NCI-H446 (cell line): ENCODE results near the gene SYMPK.

ENCODE experiments used
- DNase-seq, 2 experiments: peaks; one replicate each; lab custom pipeline; 2025; lab: John Stamatoyannopoulos, UW

SYMPK gene

DNA sequence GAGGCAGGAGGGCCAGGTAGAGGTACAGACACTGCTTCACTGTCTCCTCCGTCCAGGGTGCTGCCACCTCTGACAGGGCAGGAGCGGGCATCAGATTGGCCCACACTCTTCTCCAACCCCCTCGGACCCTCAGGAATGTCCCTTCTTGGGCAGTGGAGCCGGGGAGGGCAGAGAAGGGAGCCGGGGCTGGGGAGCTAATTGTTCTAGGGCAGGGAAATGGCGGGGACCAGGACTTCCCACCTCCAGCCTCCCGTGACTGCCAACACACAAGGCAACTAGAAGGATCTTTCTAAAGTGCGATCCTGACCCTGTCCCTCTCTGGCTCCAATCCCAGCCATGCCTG lies 37.7 kb downstream of the SYMPK start:
- DNase-seq = no peak

DNA sequence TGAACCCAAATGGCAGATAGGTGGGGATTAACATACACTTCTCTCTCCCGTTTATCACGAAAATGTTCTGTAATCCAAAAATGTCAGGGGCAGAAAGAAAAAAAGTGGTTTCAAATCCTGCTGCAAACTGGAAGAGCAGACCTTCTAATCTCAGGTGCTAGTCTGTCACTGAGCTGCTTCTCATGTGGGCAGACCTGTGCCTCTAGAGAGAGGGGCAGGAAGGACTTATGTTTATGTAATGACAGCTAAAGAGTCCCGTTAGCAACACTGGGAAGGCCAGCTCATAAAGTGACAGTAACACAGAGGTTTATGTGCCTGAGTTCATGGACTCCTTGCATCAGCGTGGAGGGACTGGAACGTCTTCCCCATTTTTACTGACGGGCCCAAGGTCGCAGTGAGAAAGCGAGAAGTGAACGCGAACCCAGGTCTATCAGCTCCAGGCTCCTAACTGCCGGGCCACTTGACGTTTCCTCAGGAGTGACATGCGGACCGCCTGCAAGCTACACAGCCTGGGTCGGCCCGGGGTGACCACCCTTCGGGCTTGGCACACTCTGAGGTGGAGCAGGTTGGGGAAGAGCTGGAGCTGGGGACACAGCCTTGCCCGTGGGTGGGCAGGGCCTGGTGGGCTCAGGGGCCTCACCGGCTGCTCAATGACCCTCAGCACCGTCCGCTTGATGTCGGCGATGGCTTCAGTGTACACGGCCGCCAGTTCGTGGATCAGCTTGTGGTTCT lies 38.2 kb downstream of the SYMPK start:
- no peak for DNase-seq

DNA sequence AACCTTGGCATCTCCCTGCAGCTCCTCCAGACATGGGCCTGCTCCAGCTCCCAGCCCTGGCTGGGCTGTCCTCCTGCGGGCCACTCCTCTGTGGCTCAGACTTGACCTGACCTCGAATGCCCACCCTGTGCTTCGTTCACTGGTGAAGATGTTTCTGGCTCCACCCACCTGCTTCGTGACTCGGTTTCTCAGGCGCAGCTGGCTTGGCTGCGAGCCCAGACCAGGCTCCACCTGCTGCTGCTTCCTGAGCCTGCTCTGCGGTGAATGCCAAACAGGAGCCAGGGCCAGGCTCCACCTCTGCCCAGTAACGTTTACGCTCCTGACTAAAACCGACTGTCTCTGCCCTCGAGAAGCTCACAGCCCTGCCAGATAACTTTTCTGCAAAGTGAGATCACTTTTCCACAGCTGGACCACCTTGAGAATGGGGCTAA lies 38.9 kb downstream of the SYMPK start:
- no peak for DNase-seq

DNA sequence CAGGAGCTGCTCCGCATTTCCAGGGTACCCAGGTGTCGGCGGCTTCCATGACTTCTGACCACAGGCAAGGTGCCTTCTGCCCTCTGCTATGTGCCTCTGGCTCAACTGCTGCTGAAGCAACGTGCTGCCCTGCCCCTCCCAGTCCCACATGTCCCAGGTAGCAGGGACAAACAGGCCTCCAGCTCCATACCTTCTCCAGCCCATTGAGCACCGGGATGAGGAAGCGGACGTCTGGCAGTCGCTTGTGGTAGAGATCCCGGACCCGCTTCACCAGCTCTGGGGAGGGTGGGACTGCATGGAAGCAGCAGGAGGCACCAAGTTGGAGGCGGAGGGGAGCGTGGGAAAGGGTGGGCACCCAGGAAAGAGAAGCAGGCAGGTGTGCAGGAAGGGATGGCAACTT lies 39.8 kb downstream of the SYMPK start:
- no peak for DNase-seq

DNA sequence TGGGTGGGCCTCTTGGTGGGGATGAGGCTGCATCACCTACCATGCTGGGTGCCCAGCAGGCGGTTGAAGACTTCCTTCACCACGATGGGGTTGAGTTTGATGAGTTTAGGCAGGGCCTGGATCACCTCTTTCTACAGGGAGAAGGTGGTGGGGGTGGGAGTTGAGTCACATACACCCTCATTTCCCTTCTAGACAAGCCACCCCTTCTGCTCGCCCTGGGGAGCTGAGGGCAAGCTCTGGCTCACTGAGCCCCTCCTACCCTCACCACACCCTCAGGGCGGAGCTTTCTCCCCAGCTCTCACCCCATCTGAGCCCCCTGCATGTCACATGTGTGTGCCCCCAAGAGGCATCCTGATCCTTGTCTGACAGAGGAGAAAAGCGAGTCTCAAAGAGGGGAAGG lies 40.2 kb downstream of the SYMPK start:
- no peak for DNase-seq

DNA sequence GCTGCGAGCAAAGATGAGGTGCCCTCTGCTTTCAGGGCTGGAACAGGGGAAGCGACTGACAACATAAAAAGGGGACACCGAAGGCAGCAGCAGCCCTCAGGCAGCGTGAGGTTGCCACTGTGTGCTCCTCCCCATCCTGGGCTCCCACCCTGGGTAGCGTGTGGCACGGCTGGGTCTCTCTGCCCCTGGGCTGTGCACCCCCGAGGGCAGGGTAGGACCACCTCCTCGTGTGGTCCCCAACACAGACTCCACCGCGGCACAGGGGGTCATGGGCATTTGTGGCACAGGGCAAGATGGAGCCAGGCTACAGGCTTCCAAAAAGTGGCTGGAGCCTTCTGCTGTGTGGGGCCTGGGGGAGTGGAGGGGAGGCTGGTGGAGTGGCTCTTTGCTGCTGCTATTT lies 41.4 kb downstream of the SYMPK start:
- no peak for DNase-seq

DNA sequence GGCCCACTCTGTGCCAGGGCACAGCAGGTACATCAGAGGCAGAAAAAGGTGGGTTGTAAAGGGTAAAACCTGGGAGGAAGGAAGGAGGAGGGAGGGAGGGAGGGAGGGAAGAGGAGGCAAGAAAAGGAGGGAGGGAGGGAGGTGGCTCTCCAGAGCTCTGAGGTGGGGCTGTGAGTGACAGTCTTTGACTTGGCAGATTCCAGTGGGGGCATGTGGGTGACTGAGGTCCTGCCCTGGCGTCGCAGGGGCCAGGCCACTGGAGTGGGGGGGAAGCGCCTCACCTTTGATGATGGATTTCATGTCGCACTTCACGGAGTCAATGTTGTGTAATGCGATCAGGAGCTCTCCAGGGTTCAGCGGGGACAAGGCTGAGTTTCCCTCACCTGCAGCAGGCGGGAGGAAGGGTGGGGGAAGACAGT lies 41.8 kb downstream of the SYMPK start:
- no peak for DNase-seq

DNA sequence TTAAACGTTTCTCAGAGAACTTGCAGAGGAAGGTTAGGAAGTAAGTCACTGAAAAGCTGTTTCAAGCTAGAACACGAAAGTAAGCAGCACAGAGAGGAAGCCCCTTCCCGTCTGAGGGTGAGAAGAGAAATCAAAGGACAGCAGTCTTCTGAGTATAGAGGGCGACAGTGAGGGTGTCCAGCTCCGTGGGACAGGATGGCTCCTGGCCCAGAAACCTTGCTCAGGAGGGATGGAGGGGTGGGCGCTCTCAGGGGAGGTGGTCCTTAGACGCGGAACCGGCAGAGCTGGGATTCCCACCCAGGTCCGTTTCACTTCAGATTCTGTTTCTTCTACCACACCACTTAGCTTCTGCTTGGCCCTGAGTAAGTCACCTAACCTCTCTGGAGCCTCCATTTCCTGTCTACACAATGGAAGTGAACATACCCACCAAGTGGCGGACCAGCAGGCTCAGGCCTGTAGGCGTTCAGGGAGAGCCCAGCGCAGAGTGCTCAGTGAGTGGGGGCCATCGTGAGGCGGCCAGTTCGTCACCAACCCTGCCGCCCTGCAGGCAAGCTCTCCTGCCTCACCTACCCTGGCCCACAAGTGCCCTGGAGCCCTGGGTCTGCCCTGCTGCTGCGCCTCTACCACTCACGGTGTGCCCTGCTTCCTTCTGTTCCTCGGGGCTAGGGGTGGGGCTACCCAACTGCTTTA lies 42.4 kb downstream of the SYMPK start:
- DNase-seq = no peak

DNA sequence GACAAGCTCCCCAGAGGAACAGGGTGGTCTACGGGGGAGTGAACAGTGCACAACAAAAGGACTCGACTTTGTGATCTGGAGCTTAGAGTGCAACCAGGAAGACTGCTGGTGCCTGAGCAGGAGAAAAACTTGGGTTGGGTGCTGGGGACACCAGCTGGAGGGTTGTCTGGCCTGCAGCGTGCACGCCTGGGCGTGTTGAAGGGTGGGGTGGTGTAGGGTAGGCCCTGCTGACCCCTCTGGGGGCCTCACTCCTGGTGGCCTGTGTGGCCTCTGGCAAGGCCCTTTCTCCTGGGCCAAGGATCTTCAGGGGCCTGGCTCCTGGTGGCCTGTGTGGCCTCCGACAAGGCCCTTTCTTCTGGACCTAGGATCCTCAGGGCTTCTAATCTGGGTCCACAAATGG lies 43.2 kb downstream of the SYMPK start:
- no peak for DNase-seq

DNA sequence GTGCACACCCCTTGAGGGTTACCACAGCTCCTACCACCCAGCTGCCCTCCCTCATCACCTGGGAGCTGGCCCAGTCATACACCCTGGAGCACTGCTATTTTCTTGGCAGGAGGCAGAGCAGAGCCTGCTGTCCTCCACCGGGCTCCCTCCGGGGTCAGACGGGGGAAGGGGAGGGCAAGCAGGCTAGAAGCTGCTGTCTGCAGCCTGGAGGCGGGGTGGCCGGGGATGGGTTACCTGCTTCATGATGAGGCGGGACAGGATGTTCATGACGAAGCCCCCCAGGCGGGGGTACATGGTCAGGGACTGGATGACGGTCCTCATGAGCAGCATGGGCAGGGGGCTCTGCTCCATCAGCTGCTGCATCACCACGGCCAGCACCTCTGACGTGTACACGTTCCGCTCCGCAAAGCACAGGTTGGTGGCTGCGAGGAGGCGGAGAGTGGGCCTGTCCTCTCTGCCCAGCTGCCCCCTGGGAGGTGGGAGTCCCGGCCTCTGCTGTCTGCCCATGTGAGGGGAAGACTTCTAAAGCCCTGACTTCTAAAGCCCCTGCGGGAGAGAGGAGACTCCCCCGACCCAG lies 45.1 kb downstream of the SYMPK start:
- no peak for DNase-seq

DNA sequence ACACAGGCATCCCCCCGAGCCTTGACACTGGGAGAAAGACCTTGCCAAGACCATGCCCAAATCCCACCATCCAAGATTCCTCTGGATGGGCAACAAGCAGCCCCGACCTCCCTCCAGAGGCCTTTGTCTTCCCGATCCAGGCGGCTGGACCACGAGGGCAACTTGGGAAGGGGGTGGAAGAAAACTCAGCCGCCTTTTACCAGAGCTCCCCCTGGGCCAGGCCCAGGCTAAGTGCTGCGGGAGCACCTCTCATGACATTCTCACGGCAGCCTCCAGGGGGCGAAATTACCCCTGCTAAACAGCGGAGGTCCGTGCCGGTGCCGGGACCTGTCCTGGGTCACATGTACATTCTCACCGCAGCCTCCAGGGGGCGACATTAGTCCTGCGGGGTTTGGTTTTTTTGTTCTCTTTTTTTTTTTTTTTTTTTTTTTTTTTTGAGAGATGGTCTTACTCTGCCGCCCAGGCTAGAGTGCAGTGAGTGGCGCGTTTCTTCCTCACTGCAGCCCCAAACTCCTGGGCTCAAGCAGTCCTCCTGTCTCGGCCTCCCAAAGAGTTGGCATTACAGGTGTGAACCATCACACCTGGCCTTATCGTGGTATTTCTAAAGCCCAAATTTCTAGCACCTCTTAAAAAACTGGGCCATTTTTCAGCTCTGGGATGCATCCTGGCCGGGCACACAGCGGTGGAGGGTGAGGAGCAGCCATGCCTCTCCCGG lies 45.8 kb downstream of the SYMPK start:
- peak; percentile 91 to 94 for DNase-seq

DNA sequence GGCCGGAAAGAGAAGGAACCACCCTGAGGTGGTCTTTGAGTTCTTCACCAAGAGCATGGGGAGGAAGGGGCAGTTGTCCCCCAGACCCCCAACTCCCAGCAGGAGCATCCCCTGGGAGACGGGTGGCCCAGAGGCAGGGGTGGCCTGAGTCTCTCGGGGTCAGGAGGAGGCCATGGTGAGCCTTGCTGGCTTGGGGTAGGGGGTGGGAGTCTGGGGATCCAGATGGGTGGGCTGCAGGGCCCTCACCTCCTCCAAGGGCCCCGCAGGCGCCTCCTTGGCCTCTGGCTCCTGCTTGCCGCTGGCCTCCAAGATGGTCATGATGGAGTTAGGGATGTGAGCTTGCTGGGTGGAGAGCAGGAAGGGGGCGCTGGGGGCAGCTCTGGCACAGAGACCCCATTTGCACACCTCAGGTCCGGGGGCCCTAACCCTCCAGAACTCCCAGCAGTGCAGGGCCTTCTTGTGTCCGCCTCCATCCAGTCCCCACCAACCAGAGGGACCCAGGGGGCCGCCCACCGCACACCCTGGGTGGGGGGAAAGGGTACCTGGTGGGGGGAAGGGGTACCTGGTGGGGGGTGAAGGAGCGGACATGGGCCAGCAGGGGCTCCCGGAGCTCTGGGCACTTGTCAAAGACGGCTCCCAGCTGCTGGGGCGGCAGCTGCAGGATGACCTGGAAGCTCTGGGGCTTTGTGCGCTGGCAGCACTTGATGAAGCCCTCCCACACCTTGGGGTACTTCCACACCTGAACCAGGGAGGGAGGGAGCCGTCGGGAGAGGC lies 46.5 kb downstream of the SYMPK start:
- DNase-seq = no peak

DNA sequence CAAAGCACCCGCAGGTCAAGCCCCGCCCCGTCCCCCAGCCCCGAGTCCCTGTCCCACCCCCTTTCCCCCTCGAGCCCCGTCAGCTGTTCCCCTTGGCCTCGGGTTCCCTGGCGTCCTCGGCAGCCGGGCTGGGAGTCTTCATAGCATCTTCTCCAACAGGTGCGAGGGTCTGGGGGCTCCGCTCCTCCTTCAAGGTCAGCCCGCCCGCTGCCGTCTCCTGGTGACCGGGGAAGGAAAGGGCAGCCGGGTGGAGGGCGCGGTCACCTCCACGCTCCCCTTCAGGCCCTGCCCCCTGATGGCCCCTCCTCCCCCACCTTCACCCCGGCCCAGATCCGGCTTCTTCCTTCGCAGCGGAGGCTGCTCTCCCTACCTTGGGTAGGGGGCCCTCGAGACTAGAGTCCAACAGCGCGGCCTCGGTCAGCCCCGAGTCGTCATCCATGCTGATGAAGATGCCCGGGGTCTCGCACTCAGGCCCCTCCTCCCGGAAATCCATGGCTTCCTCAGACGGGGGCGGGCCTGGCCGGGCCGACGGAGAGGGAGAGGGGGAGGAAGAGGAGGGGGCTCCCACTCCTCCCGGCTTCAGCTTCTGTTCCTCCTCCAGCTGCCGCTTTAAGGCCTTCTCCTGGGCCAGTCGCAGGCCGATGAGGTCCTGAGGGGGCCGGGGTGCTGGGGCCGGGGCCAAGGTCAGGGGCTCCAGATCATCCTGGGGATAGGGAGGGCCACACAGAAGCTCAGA lies 47.3 kb downstream of the SYMPK start:
- DNase-seq = no peak

DNA sequence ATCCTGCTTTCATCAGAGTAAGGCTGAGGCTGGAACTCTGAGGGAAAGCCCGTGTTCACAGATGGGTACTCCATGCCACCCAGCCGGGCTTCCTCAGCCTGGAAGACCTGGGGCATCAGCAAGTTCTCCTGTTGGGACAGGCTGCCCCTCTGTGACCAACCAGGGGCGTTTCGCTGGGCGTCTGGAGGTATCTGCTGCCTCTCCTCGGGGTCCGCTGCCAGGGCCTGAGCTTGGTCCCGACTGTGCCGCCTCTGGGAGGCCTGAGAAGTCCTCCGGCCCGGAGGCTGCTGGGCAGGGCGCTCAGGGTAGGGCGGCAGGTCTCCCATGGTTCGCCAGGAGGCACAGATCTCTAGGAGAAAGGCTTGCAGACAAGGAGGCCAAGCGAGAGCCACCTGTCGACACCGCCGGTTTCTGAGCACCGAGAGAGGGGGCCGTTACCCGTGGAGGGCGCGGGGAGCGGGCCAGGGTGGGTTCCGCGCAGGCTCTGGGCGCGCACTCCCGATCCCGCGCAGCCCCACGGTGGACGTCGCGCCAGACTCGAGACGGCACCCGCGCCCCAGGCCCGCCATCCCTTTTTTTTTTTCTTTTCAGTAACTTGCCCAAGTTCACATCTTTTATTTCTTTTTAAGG lies 48.0 kb downstream of the SYMPK start, which contains the start of gene RSPH6A:
TSS of gene RSPH6A (minus strand) at position 458 of the 630 bp plus-strand sequence. CDS start at position 326, 132 bp downstream.
- DNase-seq = no peak

DNA sequence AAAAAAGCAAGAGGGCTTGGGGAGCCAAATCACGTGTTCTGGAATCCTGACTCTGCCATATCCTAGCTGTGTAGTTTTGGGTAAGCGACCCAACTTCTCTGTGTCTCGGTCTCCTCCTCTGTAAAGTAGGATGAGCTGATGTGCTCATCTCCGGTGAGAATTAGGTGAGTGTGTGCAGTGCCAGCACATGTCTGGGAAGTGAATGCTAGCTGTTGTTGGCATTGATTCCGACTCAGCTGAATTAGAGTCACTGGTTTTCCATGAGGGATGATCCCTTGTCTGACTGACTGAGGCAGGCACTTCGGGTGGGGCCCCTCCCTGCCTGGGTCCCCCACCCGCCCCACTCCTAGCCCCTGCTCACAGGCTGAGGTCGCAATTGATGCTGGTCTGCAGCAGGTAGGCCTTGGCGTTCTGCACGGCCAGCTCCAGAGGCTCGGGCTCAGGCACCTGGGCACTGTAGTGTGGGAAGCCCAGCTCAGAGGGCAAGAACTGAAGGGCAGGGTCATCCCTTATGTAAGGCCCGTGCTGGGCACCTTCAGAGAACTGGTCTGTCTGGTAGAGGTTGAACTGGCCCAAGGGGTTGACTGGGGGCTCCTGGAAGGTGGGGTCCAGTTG lies 48.7 kb downstream of the SYMPK start:
- no peak for DNase-seq

DNA sequence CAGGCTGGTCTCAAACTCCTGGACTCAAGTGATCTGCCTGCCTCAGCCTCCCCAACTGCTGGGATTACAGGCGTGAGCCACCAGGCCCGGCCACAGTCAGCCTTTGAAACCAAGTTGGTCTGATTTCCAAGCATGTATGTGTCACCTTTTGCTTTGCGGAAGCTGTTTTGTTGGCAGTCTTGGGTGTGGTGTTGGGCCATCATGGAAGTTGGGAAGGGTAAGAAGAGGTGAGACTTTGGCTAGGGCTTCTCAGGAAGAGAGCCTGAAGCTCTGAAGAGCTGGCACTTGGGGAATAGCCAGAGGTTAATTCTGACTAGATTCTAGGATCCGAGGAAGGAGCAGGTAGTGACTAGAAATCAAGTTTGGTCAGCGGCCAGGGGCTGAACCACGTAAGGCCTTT lies 50.6 kb downstream of the SYMPK start:
- no peak for DNase-seq

DNA sequence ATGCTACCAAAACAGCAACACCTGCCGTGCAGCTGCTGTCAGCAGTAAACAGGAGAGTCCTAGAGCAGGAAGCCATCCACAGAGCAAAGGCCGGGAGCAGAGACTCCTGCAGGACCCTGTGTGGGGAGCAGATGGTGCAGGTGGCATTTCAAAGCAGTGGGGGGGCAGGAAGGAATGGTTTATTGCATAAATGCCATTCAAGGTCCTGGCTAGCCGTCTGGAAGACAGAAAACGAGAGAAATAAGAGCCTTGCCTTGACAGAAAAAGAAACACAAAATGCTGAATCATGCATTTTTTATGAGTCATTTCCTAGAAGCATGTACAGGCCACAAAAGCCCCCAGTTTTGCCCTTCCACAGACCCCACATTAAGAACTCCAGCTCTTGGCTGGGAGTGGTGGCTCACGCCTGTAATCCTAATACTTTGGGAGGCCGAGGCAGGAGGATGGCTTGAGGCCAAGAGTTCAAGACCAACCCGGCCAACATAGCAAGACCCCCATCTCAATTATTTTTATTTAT lies 53.2 kb downstream of the SYMPK start:
- DNase-seq = no peak

DNA sequence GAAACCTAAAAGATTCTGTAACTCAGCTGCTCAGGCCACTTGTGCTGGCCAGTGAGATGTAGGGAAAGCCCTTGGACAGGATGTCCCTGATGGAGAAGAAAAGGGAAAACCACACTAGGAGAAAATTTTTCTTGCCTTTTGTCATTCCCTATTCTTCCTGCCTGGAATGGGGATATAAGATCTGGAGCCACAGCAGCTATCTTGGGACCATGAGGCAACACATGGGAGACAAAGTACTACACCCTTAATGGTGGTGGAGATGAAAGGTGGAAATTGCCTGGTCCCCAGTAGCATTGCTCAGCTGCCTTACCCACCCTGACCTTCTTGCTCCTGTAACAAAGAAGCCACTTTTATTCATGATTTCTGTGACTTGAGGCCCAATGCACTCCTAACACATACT lies 57.2 kb downstream of the SYMPK start:
- DNase-seq = no peak

DNA sequence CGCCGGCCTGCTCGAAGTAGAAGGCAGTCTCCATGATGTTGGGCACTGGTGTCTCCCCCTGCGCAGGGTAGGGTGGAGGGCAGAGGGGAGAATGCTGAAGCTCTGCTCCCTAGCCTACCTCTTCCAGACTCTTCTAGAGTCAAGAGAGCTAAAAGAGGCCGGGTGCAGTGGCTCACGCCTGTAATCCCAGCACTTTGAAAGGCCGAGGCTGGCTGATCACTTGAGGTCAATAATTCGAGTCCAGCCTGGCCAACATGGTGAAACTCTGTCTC lies 58.1 kb downstream of the SYMPK start:
- no peak for DNase-seq
